NCI-H226 (cell line): ENCODE measurements around the gene ARL3.

Source experiments
- DNase-seq: peaks from one replicate; pipeline ENCODE4 v3.0.0-alpha.2; 2015

ARL3 gene

GRCh38 chr10:102649797-102650654 lies 64.2 kb downstream of the ARL3 start:
- DNase-seq, result no peak

GRCh38 chr10:102648889-102649796 lies 65.1 kb downstream of the ARL3 start:
- no peak for DNase-seq

GRCh38 chr10:102648269-102648888 lies 65.8 kb downstream of the ARL3 start:
- DNase-seq, result no peak

GRCh38 chr10:102647443-102648268 lies 66.5 kb downstream of the ARL3 start:
- no peak for DNase-seq

GRCh38 chr10:102646610-102647442 lies 67.4 kb downstream of the ARL3 start:
- no peak for DNase-seq

- DNase-seq, result peak; percentile 95
Observed at GRCh38 chr10:102645741-102646609, 68.2 kb downstream of the ARL3 start.

GRCh38 chr10:102645388-102645740 lies 68.8 kb downstream of the ARL3 start:
- DNase-seq, result no peak

GRCh38 chr10:102644646-102645387 lies 69.4 kb downstream of the ARL3 start:
- peak; percentile 68 for DNase-seq

GRCh38 chr10:102644066-102644645 lies 70.0 kb downstream of the ARL3 start, which contains the start of gene TRIM8:
Gene TRIM8, plus strand, starts transcription at chr10:102644479. Its CDS starts 139 bp downstream, at chr10:102644618.
- peak; percentile 21 for DNase-seq

GRCh38 chr10:102643336-102644065 lies 70.7 kb downstream of the ARL3 start:
- DNase-seq, result peak; percentile 67

GRCh38 chr10:102642736-102643335 lies 71.4 kb downstream of the ARL3 start:
- DNase-seq, result peak; percentile 60

GRCh38 chr10:102641880-102642735 lies 72.1 kb downstream of the ARL3 start:
- DNase-seq, result peak; percentile 89

- no peak for DNase-seq
Observed at GRCh38 chr10:102641402-102641801, 72.8 kb downstream of the ARL3 start.

GRCh38 chr10:102639537-102639936 lies 74.7 kb downstream of the ARL3 start:
- DNase-seq, result no peak

- DNase-seq, result no peak
Observed at GRCh38 chr10:102635377-102635776, 78.8 kb downstream of the ARL3 start.

GRCh38 chr10:102634686-102635085 lies 79.5 kb downstream of the ARL3 start:
- no peak for DNase-seq

- no peak for DNase-seq
Observed at GRCh38 chr10:102633848-102634247, 80.3 kb downstream of the ARL3 start.
